Measurements from ENCODE around the gene NOXRED1.

GRCh38 chr14:77416836-77417235 is 6.5 kb downstream of the NOXRED1 start:
- TF ChIP-seq CTCF (IDR thresholded peaks at IDR 0.05) (no peak), EP300 (IDR thresholded peaks at IDR 0.05) (no peak)
